Muscle layer of colon (tissue), 2 donors: ENCODE results near the gene KRTAP4-6.
"Not testable (repeated sequence)": the region's sequence is repeated elsewhere in the genome, so short reads cannot be mapped to it uniquely, and the experiment has no call there.

ENCODE experiments used
- H3K27ac ChIP-seq: one replicate; pipeline ENCODE4 v1.7.0; 2013; ENCODE audit warnings: low read depth, mild to moderate bottlenecking, low read length, moderate library complexity
- H3K27me3 ChIP-seq, 2 donors: one replicate each; pipeline ENCODE4 v1.7.0; 2013; ENCODE audit warnings: low read length in 2 of 2, mild to moderate bottlenecking in 2 of 2; ENCODE audit not compliant: insufficient read depth in 2 of 2, control insufficient read depth in 1 of 2
- H3K36me3 ChIP-seq: one replicate; pipeline ENCODE4 v1.7.0; 2013; ENCODE audit warnings: mild to moderate bottlenecking, low read length; ENCODE audit not compliant: insufficient read depth
- H3K4me1 ChIP-seq: one replicate; pipeline ENCODE4 v1.7.0; 2013; ENCODE audit warnings: mild to moderate bottlenecking, low read length; ENCODE audit not compliant: insufficient read depth
- H3K4me3 ChIP-seq, 2 donors: one replicate each; pipeline ENCODE4 v1.7.0; 2013; ENCODE audit warnings: low read length in 2 of 2, low read depth in 1 of 2, mild to moderate bottlenecking in 1 of 2, moderate library complexity in 1 of 2
- H3K9ac ChIP-seq: one replicate; pipeline ENCODE4 v1.7.0; 2013; ENCODE audit warnings: low read length
- H3K9me3 ChIP-seq: one replicate; pipeline ENCODE4 v1.7.0; 2013; ENCODE audit warnings: mild to moderate bottlenecking, low read length
- donor health status: abdominal sarcoma.
- donor health status: Adenocarcinoma of cecum.

KRTAP4-6 gene

DNA sequence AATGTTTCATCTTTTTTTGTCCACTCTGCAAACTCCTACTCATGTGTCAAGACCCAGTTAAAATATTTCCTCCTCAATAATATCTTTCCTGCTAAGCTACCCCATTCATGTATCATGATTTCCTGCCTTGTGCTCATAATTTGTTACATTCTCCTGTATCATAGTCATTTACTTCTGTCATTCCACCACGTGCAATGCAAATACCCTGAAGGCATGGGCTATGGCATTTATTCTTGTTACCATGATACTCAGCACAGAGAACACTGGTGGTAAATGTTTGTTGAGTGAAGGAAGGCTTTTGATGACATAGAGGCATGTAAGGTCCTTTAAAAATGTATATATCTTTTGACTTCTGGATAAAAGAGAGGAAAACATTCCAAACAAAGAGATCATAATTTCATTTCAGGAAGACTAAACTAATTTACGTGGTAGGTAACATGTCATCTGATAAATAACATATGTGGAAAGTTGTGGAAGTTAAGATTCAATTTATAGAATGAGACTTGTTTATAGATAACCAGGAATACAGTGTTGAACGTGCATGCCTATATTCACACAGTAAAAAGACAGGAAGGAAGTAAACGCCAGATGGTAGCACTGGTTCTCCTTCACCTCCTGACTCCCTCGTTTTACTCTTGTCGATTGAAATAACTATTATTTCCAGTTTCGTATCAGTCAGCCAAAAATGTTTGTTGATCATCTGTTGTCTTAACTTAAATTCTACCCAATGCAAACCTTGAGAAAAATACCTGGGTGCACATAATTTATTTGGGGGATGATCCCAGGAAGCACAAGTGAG is 40.5 kb downstream of the KRTAP4-6 start:
- H3K36me3 ChIP-seq, H3K27ac ChIP-seq, H3K4me3 ChIP-seq, H3K9ac ChIP-seq, H3K27me3 ChIP-seq, H3K9me3 ChIP-seq, H3K4me1 ChIP-seq: not testable (repeated sequence)

GRCh38 chr17:41098481-41098880 is 41.9 kb downstream of the KRTAP4-6 start:
- Histone ChIP-seq H3K27me3 (no peaks in the 10 kb centered on the region), H3K4me1 (no peaks in the 10 kb centered on the region), H3K27ac (no peak overlapping the region), H3K9ac (no peak overlapping the region), H3K9me3 (no peaks in the 10 kb centered on the region), H3K36me3 (no peaks in the 10 kb centered on the region), H3K4me3 (no peak overlapping the region)

- Histone ChIP-seq H3K27ac (no peak within 1 kb of the TSS), H3K36me3 (no peaks in the 10 kb centered on the region), H3K4me1 (no peaks in the 10 kb centered on the region), H3K9me3 (no peaks in the 10 kb centered on the region), H3K27me3 (no peaks in the 10 kb centered on the region), H3K9ac (no peak within 1 kb of the TSS), H3K4me3 (no peak within 1 kb of the TSS)
Observed at GRCh38 chr17:41098042-41098441, 42.3 kb downstream of the KRTAP4-6 start, which contains the start of gene KRTAP4-8. Gene KRTAP4-8, minus strand, starts transcription at chr17:41098142. Its CDS starts 58 bp downstream, at chr17:41098084.

- Histone ChIP-seq H3K4me3 (no peak overlapping the region), H3K36me3 (no peaks in the 10 kb centered on the region), H3K27ac (no peak overlapping the region), H3K4me1 (no peaks in the 10 kb centered on the region), H3K9ac (no peak overlapping the region), H3K9me3 (no peaks in the 10 kb centered on the region), H3K27me3 (no peaks in the 10 kb centered on the region)
Observed at GRCh38 chr17:41096055-41096454, 44.3 kb downstream of the KRTAP4-6 start.
